Osteocyte (in vitro differentiated cells): Measurements from ENCODE around the gene INCA1. TPM values are rescaled to one million over a fixed set of nuclear protein-coding genes. Genes with fewer than 3 reads are reported as not detected.

ENCODE experiments used
- DNase-seq: peaks from one replicate; pipeline ENCODE4 v3.0.0; 2021; ENCODE audit warnings: mixed read lengths; ENCODE audit not compliant: unreplicated experiment; ENCODE audit errors: extremely low spot score
- H3K27ac Mint-ChIP-seq: one replicate; pipeline ENCODE4 v1.8.0; 2021; ENCODE audit warnings: mild to moderate bottlenecking, mixed read lengths; ENCODE audit not compliant: unreplicated experiment
- H3K27me3 Mint-ChIP-seq: one replicate; pipeline ENCODE4 v1.8.0; 2021; ENCODE audit warnings: mixed read lengths; ENCODE audit not compliant: unreplicated experiment
- H3K36me3 Mint-ChIP-seq: one replicate; pipeline ENCODE4 v1.8.0; 2021; ENCODE audit warnings: mixed read lengths; ENCODE audit not compliant: unreplicated experiment
- H3K4me1 Mint-ChIP-seq: one replicate; pipeline ENCODE4 v1.8.0; 2021; ENCODE audit warnings: mixed read lengths; ENCODE audit not compliant: unreplicated experiment
- H3K4me3 Mint-ChIP-seq: one replicate; pipeline ENCODE4 v1.8.0; 2021; ENCODE audit warnings: mild to moderate bottlenecking, moderate library complexity, mixed read lengths; ENCODE audit not compliant: unreplicated experiment
- H3K9me3 Mint-ChIP-seq: one replicate; pipeline ENCODE4 v1.8.0; 2021; ENCODE audit warnings: mixed read lengths; ENCODE audit not compliant: unreplicated experiment
- total RNA-seq: library from RNA; stranded (reverse); gene quantifications from 2 replicates; pipeline ENCODE4 v1.2.1, GENCODE V29; 2021
- TF ChIP-seq, protein P1 (sequence below): fragments of 200-600 bp; sonication (generic); IDR thresholded peaks from 2 replicates; pipeline ENCODE4 v1.5.0; 2021; ENCODE audit warnings: antibody characterized with exemption, mild to moderate bottlenecking, moderate library complexity

The INCA1 gene
- total RNA-seq, 1 donor from 2014 or later = 1.8 TPM

GRCh38 chr17:4949321-4950074, 47.8 kb downstream of the INCA1 start:
- Mint-ChIP-seq H3K9me3 (no peaks in the 10 kb centered on the region), H3K27me3 (no peaks in the 10 kb centered on the region), H3K4me3 (peak overlapping the region; percentile 72), H3K36me3 (peaks cover 12% of the 10 kb centered on the region), H3K27ac (peak overlapping the region; percentile 83), H3K4me1 (peaks cover 53% of the 10 kb centered on the region)
- TF ChIP-seq, protein P1, sequence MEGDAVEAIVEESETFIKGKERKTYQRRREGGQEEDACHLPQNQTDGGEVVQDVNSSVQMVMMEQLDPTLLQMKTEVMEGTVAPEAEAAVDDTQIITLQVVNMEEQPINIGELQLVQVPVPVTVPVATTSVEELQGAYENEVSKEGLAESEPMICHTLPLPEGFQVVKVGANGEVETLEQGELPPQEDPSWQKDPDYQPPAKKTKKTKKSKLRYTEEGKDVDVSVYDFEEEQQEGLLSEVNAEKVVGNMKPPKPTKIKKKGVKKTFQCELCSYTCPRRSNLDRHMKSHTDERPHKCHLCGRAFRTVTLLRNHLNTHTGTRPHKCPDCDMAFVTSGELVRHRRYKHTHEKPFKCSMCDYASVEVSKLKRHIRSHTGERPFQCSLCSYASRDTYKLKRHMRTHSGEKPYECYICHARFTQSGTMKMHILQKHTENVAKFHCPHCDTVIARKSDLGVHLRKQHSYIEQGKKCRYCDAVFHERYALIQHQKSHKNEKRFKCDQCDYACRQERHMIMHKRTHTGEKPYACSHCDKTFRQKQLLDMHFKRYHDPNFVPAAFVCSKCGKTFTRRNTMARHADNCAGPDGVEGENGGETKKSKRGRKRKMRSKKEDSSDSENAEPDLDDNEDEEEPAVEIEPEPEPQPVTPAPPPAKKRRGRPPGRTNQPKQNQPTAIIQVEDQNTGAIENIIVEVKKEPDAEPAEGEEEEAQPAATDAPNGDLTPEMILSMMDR = no peak
- peak; percentile 86 for DNase-seq

GRCh38 chr17:4948931-4949320, 48.4 kb downstream of the INCA1 start:
- peak; percentile 95 for DNase-seq
- Mint-ChIP-seq H3K4me3 (peak overlapping the region; percentile 92), H3K27ac (peak overlapping the region; percentile 96), H3K9me3 (no peaks in the 10 kb centered on the region), H3K4me1 (peaks cover 55% of the 10 kb centered on the region), H3K36me3 (peaks cover 12% of the 10 kb centered on the region), H3K27me3 (no peaks in the 10 kb centered on the region)
- TF ChIP-seq, protein P1 = no peak

DNA sequence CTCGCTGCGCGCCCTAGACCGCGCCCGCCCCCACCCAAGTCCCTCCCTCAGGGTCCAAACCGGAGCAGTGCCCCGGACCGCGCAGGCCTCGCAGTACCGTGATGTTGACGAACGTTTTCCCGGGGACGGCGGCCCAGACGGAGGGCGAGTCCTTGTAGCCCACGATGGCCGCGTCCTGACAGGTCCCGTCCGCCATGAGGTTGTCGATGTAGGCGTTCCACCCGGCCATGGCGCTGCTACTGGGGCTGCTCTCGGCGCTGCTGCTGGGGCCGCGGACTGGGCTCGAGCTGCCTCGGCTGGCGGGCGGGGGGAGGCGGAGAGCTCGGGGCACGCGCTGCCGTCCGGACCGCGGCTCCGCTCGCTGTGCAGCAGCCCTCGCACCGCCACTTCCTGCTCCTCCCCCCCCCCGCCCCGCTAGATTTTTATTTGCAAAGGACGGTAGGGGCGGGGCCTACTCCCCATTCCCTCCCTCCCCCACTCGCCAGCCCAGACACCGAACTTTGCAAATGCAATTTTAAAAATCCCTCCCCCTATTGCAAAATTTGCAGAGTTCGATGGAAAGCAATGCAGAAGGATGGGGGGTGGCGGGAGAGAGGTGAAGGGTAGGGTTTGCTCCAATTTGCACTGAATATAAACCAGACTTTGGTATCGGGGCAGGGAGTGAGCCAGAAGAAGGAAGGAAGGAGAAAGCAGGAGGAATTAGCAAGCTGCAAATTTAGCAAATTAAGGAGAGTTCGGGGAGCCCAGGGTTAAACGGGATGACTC, 49.0 kb downstream of the INCA1 start, which contains the start of gene PFN1:
Gene PFN1, minus strand, starts transcription at position 365 of the 765 bp plus-strand sequence. Its CDS starts 136 bp downstream, at position 229.
- Mint-ChIP-seq H3K4me1 (peaks cover 49% of the 10 kb centered on the region), H3K27me3 (no peaks in the 10 kb centered on the region), H3K36me3 (peaks cover 12% of the 10 kb centered on the region), H3K4me3 (peak within 1 kb of the TSS; percentile 92), H3K9me3 (no peaks in the 10 kb centered on the region), H3K27ac (peak within 1 kb of the TSS; percentile 96)
- TF ChIP-seq, protein P1 = no peak
- peak; percentile 93 for DNase-seq

GRCh38 chr17:4947411-4948165, 49.7 kb downstream of the INCA1 start:
- H3K27me3 Mint-ChIP-seq = no peaks in the 10 kb centered on the region
- H3K4me3 Mint-ChIP-seq = peak overlapping the region; percentile 92
- DNase-seq = no peak
- peaks cover 47% of the 10 kb centered on the region for H3K4me1 Mint-ChIP-seq
- H3K36me3 Mint-ChIP-seq = peaks cover 17% of the 10 kb centered on the region
- TF ChIP-seq, protein P1 = no peak
- peak overlapping the region; percentile 93 for H3K27ac Mint-ChIP-seq
- no peaks in the 10 kb centered on the region for H3K9me3 Mint-ChIP-seq
